IMR-90 (cell line): Measurements from ENCODE around the gene OPN4. TPM values are rescaled to one million over a fixed set of nuclear protein-coding genes. Genes with fewer than 3 reads are reported as not detected.

ENCODE experiments used
- ATAC-seq: fragments of 200-7000 bp; cut with Tn5 transposase; 2 replicates; pipeline ENCODE4 v1.9.1; 2020; ENCODE audit warnings: low read depth, mild to moderate bottlenecking, moderate library complexity
- BruUV-seq: library from RNA; stranded (reverse); fragments of 400-500 nt; replicated peaks from 2 replicates; lab custom pipeline; 2021; lab: Mats Ljungman, UMichigan
- CTCF ChIA-PET: fragments of 300-600 bp; formaldehyde crosslinking; extraction: SDS; loops from one replicate; lab custom pipeline; 2021; ENCODE audit warnings: antibody characterized with exemption; lab: Yijun Ruan, JAX
- POLR2A ChIA-PET: fragments of 300-600 bp; sonication (Branson Sonifier 250); formaldehyde crosslinking; loops from one replicate; lab custom pipeline; 2022; ENCODE audit warnings: antibody characterized with exemption; ENCODE audit not compliant: unreplicated experiment; lab: Charles Lee
- DNase-seq: peaks from one replicate; pipeline ENCODE4 v3.0.0; 2013
- H2AFZ ChIP-seq: replicated peaks from 2 replicates; pipeline ENCODE3; 2013; ENCODE audit warnings: low read length, mild to moderate bottlenecking; ENCODE audit not compliant: poor library complexity
- H2AK5ac ChIP-seq: 2 replicates; pipeline ENCODE4 v1.6.1; 2013; ENCODE audit warnings: low read depth, low read length, inconsistent platforms
- H2AK9ac ChIP-seq: replicated peaks from 2 replicates; pipeline ENCODE3; 2013; ENCODE audit warnings: mild to moderate bottlenecking, low read depth, low read length, moderate library complexity; ENCODE audit not compliant: poor library complexity
- H2BK120ac ChIP-seq: 2 replicates; pipeline ENCODE4 v1.6.1; 2013; ENCODE audit warnings: low read depth, low read length, inconsistent platforms
- H2BK15ac ChIP-seq: 3 replicates; pipeline ENCODE4 v1.6.1; 2013; ENCODE audit warnings: low read depth, low read length, inconsistent platforms
- H2BK20ac ChIP-seq: 2 replicates; pipeline ENCODE4 v1.6.1; 2013; ENCODE audit warnings: low read depth, mild to moderate bottlenecking, inconsistent platforms, low read length, moderate library complexity
- H2BK5ac ChIP-seq: 2 replicates; pipeline ENCODE4 v1.6.1; 2013; ENCODE audit warnings: mild to moderate bottlenecking, low read depth, low read length, inconsistent platforms; ENCODE audit not compliant: poor library complexity, severe bottlenecking
- H3K14ac ChIP-seq: replicated peaks from 2 replicates; pipeline ENCODE4 v1.6.1; 2013; ENCODE audit warnings: low read depth, low read length, inconsistent platforms
- H3K18ac ChIP-seq: 2 replicates; pipeline ENCODE4 v1.6.1; 2013; ENCODE audit warnings: low read depth, low read length, control low read depth
- H3K23ac ChIP-seq: 2 replicates; pipeline ENCODE4 v1.6.1; 2013; ENCODE audit warnings: low read depth, low read length, inconsistent platforms
- H3K27ac ChIP-seq: 2 replicates; pipeline ENCODE4 v1.5.1; 2013; ENCODE audit warnings: mild to moderate bottlenecking, control low read depth, low read length; ENCODE audit not compliant: insufficient read depth
- H3K27me3 ChIP-seq: 2 replicates; pipeline ENCODE4 v1.6.1; 2013; ENCODE audit warnings: low read length; ENCODE audit not compliant: control insufficient read depth, insufficient read depth
- H3K36me3 ChIP-seq: 2 replicates; pipeline ENCODE4 v1.6.1; 2013; ENCODE audit warnings: low read length, mixed read lengths; ENCODE audit not compliant: control insufficient read depth, insufficient read depth
- H3K4ac ChIP-seq: 2 replicates; pipeline ENCODE4 v1.6.1; 2013; ENCODE audit warnings: low read depth, low read length, inconsistent platforms
- H3K4me1 ChIP-seq: 2 replicates; pipeline ENCODE4 v1.6.1; 2013; ENCODE audit warnings: low read length, mixed read lengths; ENCODE audit not compliant: control insufficient read depth, insufficient read depth
- H3K4me2 ChIP-seq: 2 replicates; pipeline ENCODE4 v1.6.1; 2013; ENCODE audit warnings: low read depth, mild to moderate bottlenecking, control low read depth, low read length, moderate library complexity
- H3K4me3 ChIP-seq: 2 replicates; pipeline ENCODE4 v1.5.1; 2013; ENCODE audit warnings: low read depth, mild to moderate bottlenecking, control low read depth, low read length, moderate library complexity; ENCODE audit not compliant: insufficient read depth
- H3K56ac ChIP-seq: 2 replicates; pipeline ENCODE4 v1.6.1; 2013; ENCODE audit warnings: low read length, inconsistent platforms; ENCODE audit not compliant: insufficient read depth; ENCODE audit errors: extremely low read depth
- H3K79me1 ChIP-seq, 2 experiments: 2 replicates each; pipeline ENCODE4 v1.6.1; 2013; ENCODE audit warnings: low read length in 2 of 2, inconsistent platforms in 1 of 2, low read depth in 1 of 2
- H3K9ac ChIP-seq: 2 replicates; pipeline ENCODE4 v1.6.1; 2013; ENCODE audit warnings: low read depth, low read length, control low read depth
- H3K9me1 ChIP-seq: 2 replicates; pipeline ENCODE4 v1.6.1; 2013; ENCODE audit warnings: low read length, inconsistent platforms; ENCODE audit not compliant: insufficient read depth
- H3K9me3 ChIP-seq: 2 replicates; pipeline ENCODE4 v1.6.1; 2013; ENCODE audit warnings: low read length; ENCODE audit not compliant: control insufficient read depth, insufficient read depth
- H4K20me1 ChIP-seq: 2 replicates; pipeline ENCODE4 v1.6.1; 2013; ENCODE audit warnings: low read length, inconsistent platforms; ENCODE audit not compliant: insufficient read depth
- H4K5ac ChIP-seq: 2 replicates; pipeline ENCODE4 v1.6.1; 2013; ENCODE audit warnings: mild to moderate bottlenecking, low read depth, low read length, control low read depth
- H4K8ac ChIP-seq, 2 experiments: 2 replicates each; pipeline ENCODE4 v1.6.1; 2013; ENCODE audit warnings: low read depth in 2 of 2, low read length in 2 of 2, control low read depth in 1 of 2, inconsistent platforms in 1 of 2
- H4K91ac ChIP-seq: 2 replicates; pipeline ENCODE4 v1.6.1; 2013; ENCODE audit warnings: low read depth, low read length, inconsistent platforms; ENCODE audit not compliant: insufficient read depth
- BHLHE40 ChIP-seq: fragments of 150-350 bp; IDR thresholded peaks from 2 replicates; pipeline ENCODE4 v1.6.1; 2016; ENCODE audit warnings: mild to moderate bottlenecking, low read depth, low read length
- MAZ ChIP-seq: IDR thresholded peaks from 2 replicates; pipeline ENCODE4 v1.6.1; 2012; ENCODE audit warnings: low read depth, mild to moderate bottlenecking, low read length, improper control_type of control experiment, moderate library complexity, borderline replicate concordance
- MXI1 ChIP-seq: IDR thresholded peaks from 2 replicates; pipeline ENCODE4 v1.6.1; 2012; ENCODE audit warnings: low read depth, mild to moderate bottlenecking, low read length, moderate library complexity, borderline replicate concordance
- NFE2L2 ChIP-seq: fragments of 150-350 bp; IDR thresholded peaks from 2 replicates; pipeline ENCODE4 v1.6.1; 2016; ENCODE audit warnings: low read depth, mild to moderate bottlenecking, low read length
- RAD21 ChIP-seq: IDR thresholded peaks from 2 replicates; pipeline ENCODE4 v1.6.1; 2012; ENCODE audit warnings: low read length, improper control_type of control experiment
- RCOR1 ChIP-seq: IDR thresholded peaks from 2 replicates; pipeline ENCODE4 v1.6.1; 2012; ENCODE audit warnings: mild to moderate bottlenecking, low read length, improper control_type of control experiment; ENCODE audit not compliant: insufficient replicate concordance
- RFX5 ChIP-seq: IDR thresholded peaks from 2 replicates; pipeline ENCODE4 v1.8.0; 2012; ENCODE audit warnings: low read depth, mild to moderate bottlenecking, low read length, moderate library complexity
- SMC3 ChIP-seq: fragments of 150-350 bp; IDR thresholded peaks from 2 replicates; pipeline ENCODE4 v1.6.1; 2016; ENCODE audit warnings: low read depth, mild to moderate bottlenecking, antibody characterized with exemption, low read length, moderate library complexity
- WGBS, 2 experiments: methylation state at CpG; one replicate each; pipeline versions ENCODE4 v1.1.5 to v1.1.7; 2013; ENCODE audit warnings: missing lambda C conversion rate in 2 of 2; ENCODE audit not compliant: insufficient read length in 1 of 2; ENCODE audit errors: extremely low coverage in 2 of 2; 5-methylcytosine and 5-hydroxymethylcytosine counted together
- dilution Hi-C: fragments of 300-500 bp; cut with HindIII; formaldehyde crosslinking; loops from one replicate; pipeline ENCODE4 v1.14.3; 2018; ENCODE audit warnings: low sequenced_read_pairs; ENCODE audit not compliant: unreplicated experiment
- in situ Hi-C: fragments of 300-500 bp; cut with MboI; formaldehyde crosslinking; loops from 3 replicates; pipeline ENCODE4 v1.14.3; 2019; ENCODE audit warnings: low sequenced_read_pairs, inconsistent platforms, mixed read lengths
- intact Hi-C: fragments of 100-400 bp; cut with micrococcal nuclease; formaldehyde crosslinking; loops from 2 replicates; pipeline ENCODE4 v1.10.0; 2022
- polyA plus RNA-seq, 3 experiments: library from polyadenylated mRNA; depleted of rRNA; stranded (reverse); fragments of >200 nt; gene quantifications; 2 replicates each; pipeline ENCODE4 v1.2.3, GENCODE V29; 2012; ENCODE audit warnings: low replicate concordance in 1 of 3
- total RNA-seq: library from RNA; depleted of rRNA; stranded (reverse); fragments of >200 nt; gene quantifications from 2 replicates; pipeline ENCODE4 v1.2.3, GENCODE V29; 2012
- TF ChIP-seq, protein P1 (sequence below): fragments of 150-350 bp; IDR thresholded peaks from 2 replicates; pipeline ENCODE4 v1.6.1; 2017; ENCODE audit warnings: mild to moderate bottlenecking, antibody characterized with exemption, low read length, low read depth
- TF ChIP-seq, protein P2 (sequence below): fragments of 150-350 bp; IDR thresholded peaks from 2 replicates; pipeline ENCODE4 v1.6.1; 2016; ENCODE audit warnings: low read depth, mild to moderate bottlenecking, low read length, moderate library complexity, borderline replicate concordance
- TF ChIP-seq, protein P3 (sequence below): conservative IDR thresholded peaks from 2 replicates; pipeline ENCODE4 v1.5.1; 2012; ENCODE audit warnings: mild to moderate bottlenecking, low read depth, low read length, improper control_type of control experiment

The OPN4 gene
- total and polyA plus RNA-seq, 2 of the 4 experiments (the other 2 are of a cell fraction) = 0.03 TPM; not detected in 1

DNA sequence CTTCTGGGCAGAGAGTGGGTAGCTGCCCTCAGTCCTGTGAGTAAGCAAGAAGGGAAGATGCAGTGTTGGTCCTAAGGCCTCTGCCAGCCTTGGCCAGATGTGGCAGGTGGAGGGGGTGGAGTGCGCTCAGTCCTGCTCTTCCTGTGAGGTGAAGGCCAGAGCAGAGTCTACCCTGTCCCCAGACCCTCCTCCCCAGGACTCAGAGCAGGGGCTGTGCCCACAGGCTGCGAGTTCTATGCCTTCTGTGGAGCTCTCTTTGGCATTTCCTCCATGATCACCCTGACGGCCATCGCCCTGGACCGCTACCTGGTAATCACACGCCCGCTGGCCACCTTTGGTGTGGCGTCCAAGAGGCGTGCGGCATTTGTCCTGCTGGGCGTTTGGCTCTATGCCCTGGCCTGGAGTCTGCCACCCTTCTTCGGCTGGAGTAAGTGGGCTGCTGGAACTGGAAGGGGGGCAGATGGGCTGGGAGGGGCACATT is 4.0 kb downstream of the OPN4 start:
- Histone ChIP-seq H3K14ac (no peak overlapping the region), H3K4ac (no peak overlapping the region), H3K36me3 (no peaks in the 10 kb centered on the region), H2BK5ac (no peak overlapping the region), H3K18ac (no peak overlapping the region), H3K27me3 (no peaks in the 10 kb centered on the region; the same call in 1 of the 2 replicates), H3K23ac (no peak overlapping the region), H4K91ac (no peak overlapping the region), H2BK120ac (no peak overlapping the region), H4K8ac (no peak overlapping the region), H2AK5ac (0 out of 2 replicates have a peak overlapping the region, but pooled peaks have one; percentile 26), H3K4me3 (no peak overlapping the region), H3K56ac (no peak overlapping the region), H3K9me1 (peaks cover 13% of the 10 kb centered on the region), H2AFZ (no peak overlapping the region), H2AK9ac (no peak overlapping the region), H3K4me1 (peaks cover 2% of the 10 kb centered on the region; the same call in 1 of the 2 replicates), H4K5ac (no peak overlapping the region), H2BK20ac (no peak overlapping the region), H4K20me1 (no peaks in the 10 kb centered on the region), H3K27ac (no peak overlapping the region), H3K4me2 (no peak overlapping the region), H3K9ac (no peak overlapping the region), H2BK15ac (no peak overlapping the region), H3K9me3 (no peaks in the 10 kb centered on the region), H3K79me1 (no peaks in the 10 kb centered on the region)
- ChIA-PET CTCF (no interaction called here), POLR2A (no interaction called here)
- 76% methylated on average over 4 of the region's 12 CpGs; no CpG with 5 or more reads in 1 of the 2 experiments for WGBS, 2 experiments
- intact Hi-C loops = no loop called here
- ATAC-seq (no peak), DNase-seq (no peak)
- dilution Hi-C loops = no loop called here
- in situ Hi-C loops = no loop called here
- BruUV-seq = no TSS peak
- TF ChIP-seq MXI1 = no peak
- TF ChIP-seq RCOR1 = no peak
- no peak for TF ChIP-seq RAD21
- TF ChIP-seq, protein P1, sequence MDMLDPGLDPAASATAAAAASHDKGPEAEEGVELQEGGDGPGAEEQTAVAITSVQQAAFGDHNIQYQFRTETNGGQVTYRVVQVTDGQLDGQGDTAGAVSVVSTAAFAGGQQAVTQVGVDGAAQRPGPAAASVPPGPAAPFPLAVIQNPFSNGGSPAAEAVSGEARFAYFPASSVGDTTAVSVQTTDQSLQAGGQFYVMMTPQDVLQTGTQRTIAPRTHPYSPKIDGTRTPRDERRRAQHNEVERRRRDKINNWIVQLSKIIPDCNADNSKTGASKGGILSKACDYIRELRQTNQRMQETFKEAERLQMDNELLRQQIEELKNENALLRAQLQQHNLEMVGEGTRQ = no peak
- no peak for TF ChIP-seq BHLHE40
- TF ChIP-seq MAZ = no peak
- TF ChIP-seq RFX5 = no peak
- TF ChIP-seq, protein P2, sequence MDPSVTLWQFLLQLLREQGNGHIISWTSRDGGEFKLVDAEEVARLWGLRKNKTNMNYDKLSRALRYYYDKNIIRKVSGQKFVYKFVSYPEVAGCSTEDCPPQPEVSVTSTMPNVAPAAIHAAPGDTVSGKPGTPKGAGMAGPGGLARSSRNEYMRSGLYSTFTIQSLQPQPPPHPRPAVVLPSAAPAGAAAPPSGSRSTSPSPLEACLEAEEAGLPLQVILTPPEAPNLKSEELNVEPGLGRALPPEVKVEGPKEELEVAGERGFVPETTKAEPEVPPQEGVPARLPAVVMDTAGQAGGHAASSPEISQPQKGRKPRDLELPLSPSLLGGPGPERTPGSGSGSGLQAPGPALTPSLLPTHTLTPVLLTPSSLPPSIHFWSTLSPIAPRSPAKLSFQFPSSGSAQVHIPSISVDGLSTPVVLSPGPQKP = no peak
- no peak for TF ChIP-seq NFE2L2
- TF ChIP-seq, protein P3, sequence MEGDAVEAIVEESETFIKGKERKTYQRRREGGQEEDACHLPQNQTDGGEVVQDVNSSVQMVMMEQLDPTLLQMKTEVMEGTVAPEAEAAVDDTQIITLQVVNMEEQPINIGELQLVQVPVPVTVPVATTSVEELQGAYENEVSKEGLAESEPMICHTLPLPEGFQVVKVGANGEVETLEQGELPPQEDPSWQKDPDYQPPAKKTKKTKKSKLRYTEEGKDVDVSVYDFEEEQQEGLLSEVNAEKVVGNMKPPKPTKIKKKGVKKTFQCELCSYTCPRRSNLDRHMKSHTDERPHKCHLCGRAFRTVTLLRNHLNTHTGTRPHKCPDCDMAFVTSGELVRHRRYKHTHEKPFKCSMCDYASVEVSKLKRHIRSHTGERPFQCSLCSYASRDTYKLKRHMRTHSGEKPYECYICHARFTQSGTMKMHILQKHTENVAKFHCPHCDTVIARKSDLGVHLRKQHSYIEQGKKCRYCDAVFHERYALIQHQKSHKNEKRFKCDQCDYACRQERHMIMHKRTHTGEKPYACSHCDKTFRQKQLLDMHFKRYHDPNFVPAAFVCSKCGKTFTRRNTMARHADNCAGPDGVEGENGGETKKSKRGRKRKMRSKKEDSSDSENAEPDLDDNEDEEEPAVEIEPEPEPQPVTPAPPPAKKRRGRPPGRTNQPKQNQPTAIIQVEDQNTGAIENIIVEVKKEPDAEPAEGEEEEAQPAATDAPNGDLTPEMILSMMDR = no peak
- no peak for TF ChIP-seq SMC3
